Left ventricle myocardium inferior (tissue), 1 donor: ENCODE results near the gene LIMCH1. TPM values are rescaled to one million over a fixed set of nuclear protein-coding genes. Genes with fewer than 3 reads are reported as not detected.

ENCODE experiments used
- DNase-seq: peaks from one replicate; pipeline ENCODE4 v3.0.0-alpha.2; 2020
- H3K27ac ChIP-seq: fragments of 200-600 bp; replicated peaks from 2 replicates; pipeline ENCODE4 v1.8.0; 2021
- H3K27me3 ChIP-seq: fragments of 200-600 bp; 2 replicates; pipeline ENCODE4 v1.8.0; 2021; ENCODE audit warnings: low read depth
- H3K36me3 ChIP-seq: fragments of 200-600 bp; 2 replicates; pipeline ENCODE4 v1.8.0; 2021
- H3K4me1 ChIP-seq: fragments of 200-600 bp; 2 replicates; pipeline ENCODE4 v1.8.0; 2021
- H3K4me3 ChIP-seq: fragments of 200-600 bp; 2 replicates; pipeline ENCODE4 v1.8.0; 2021; ENCODE audit warnings: mild to moderate bottlenecking, moderate library complexity
- H3K9me3 ChIP-seq: fragments of 200-600 bp; replicated peaks from 2 replicates; pipeline ENCODE4 v1.8.0; 2021
- CTCF ChIP-seq: fragments of 200-600 bp; IDR thresholded peaks from 2 replicates; pipeline ENCODE4 v1.8.0; 2021; ENCODE audit warnings: antibody characterized with exemption, mild to moderate bottlenecking, borderline replicate concordance
- intact Hi-C: fragments of 100-400 bp; cut with micrococcal nuclease; formaldehyde crosslinking; loops from one replicate; pipeline ENCODE4 v1.11.0; 2022
- total RNA-seq: library from RNA; stranded (reverse); fragmentation: NEBNext Ultra II Directional; extraction: Animal tissue kit (Norgen Biotek cat#: 25700); gene quantifications from one replicate; pipeline ENCODE4 v1.2.1, GENCODE V29; 2021
- donor health status: DM: no; HTN: yes; CAD: no; lungs with severe emphysema.

LIMCH1 gene
- total RNA-seq, 1 donor from 2014 or later = 382 TPM

GRCh38 chr4:41655177-41655576 is 117.2 kb downstream of the LIMCH1 start:
- H3K27me3 ChIP-seq = no peaks in the 10 kb centered on the region
- H3K4me1 ChIP-seq = peaks cover 46% of the 10 kb centered on the region
- no peak for TF ChIP-seq CTCF
- peak overlapping the region; percentile 90 for H3K27ac ChIP-seq
- intact Hi-C loops = no loop called here
- no peak for DNase-seq
- H3K9me3 ChIP-seq = no peaks in the 10 kb centered on the region
- H3K36me3 ChIP-seq = peaks cover 46% of the 10 kb centered on the region
- H3K4me3 ChIP-seq = no peak overlapping the region

GRCh38 chr4:41656106-41656505 is 118.1 kb downstream of the LIMCH1 start:
- H3K36me3 ChIP-seq = peaks cover 37% of the 10 kb centered on the region
- H3K4me3 ChIP-seq = no peak overlapping the region
- H3K27ac ChIP-seq = peak overlapping the region; percentile 90
- no peak for TF ChIP-seq CTCF
- H3K4me1 ChIP-seq = peaks cover 42% of the 10 kb centered on the region
- H3K9me3 ChIP-seq = no peaks in the 10 kb centered on the region
- intact Hi-C loops = no loop called here
- H3K27me3 ChIP-seq = no peaks in the 10 kb centered on the region
- no peak for DNase-seq

- Histone ChIP-seq H3K9me3 (no peaks in the 10 kb centered on the region), H3K36me3 (peaks cover 29% of the 10 kb centered on the region), H3K4me3 (no peak overlapping the region), H3K27me3 (no peaks in the 10 kb centered on the region), H3K27ac (peak overlapping the region; percentile 90), H3K4me1 (peaks cover 39% of the 10 kb centered on the region)
- intact Hi-C loops = no loop called here
- TF ChIP-seq CTCF = no peak
- peak; percentile 32 for DNase-seq
Measured at GRCh38 chr4:41656572-41657520, 118.9 kb downstream of the LIMCH1 start.

GRCh38 chr4:41657561-41657960 is 119.6 kb downstream of the LIMCH1 start:
- peaks cover 29% of the 10 kb centered on the region for H3K36me3 ChIP-seq
- H3K4me1 ChIP-seq = peaks cover 39% of the 10 kb centered on the region
- H3K4me3 ChIP-seq = no peak overlapping the region
- no peak for TF ChIP-seq CTCF
- no peak for DNase-seq
- no peaks in the 10 kb centered on the region for H3K27me3 ChIP-seq
- peak overlapping the region; percentile 90 for H3K27ac ChIP-seq
- intact Hi-C loops = no loop called here
- H3K9me3 ChIP-seq = no peaks in the 10 kb centered on the region

- H3K27me3 ChIP-seq = no peaks in the 10 kb centered on the region
- TF ChIP-seq CTCF = no peak
- intact Hi-C loops = no loop called here
- H3K9me3 ChIP-seq = no peaks in the 10 kb centered on the region
- peaks cover 27% of the 10 kb centered on the region for H3K36me3 ChIP-seq
- no peak for DNase-seq
- H3K4me1 ChIP-seq = peaks cover 39% of the 10 kb centered on the region
- H3K27ac ChIP-seq = no peak overlapping the region
- H3K4me3 ChIP-seq = no peak overlapping the region
Measured at GRCh38 chr4:41658163-41658562, 120.2 kb downstream of the LIMCH1 start.
